H1 (cell line): ENCODE results near the gene THRB. TPM values are rescaled to one million over a fixed set of nuclear protein-coding genes. Genes with fewer than 3 reads are reported as not detected.

Experiments used
- BRCA1 ChIP-seq: IDR thresholded peaks from 2 replicates; pipeline ENCODE4 v1.6.1; 2012; ENCODE audit warnings: low read depth, low read length, improper control_type of control experiment
- CTBP2 ChIP-seq: IDR thresholded peaks from 2 replicates; pipeline ENCODE4 v1.7.0; 2011; ENCODE audit warnings: borderline replicate concordance, mild to moderate bottlenecking, moderate library complexity, mixed read lengths, low read length; ENCODE audit not compliant: insufficient read depth, insufficient read length
- CTCF ChIP-seq, 3 experiments: IDR thresholded peaks; 1 replicate in 2 of 3; 2 replicates in 1 of 3; pipeline versions ENCODE4 v1.5.1 to v1.6.1; 2011; ENCODE audit warnings: low read length in 3 of 3, mild to moderate bottlenecking in 3 of 3, inconsistent platforms in 2 of 3, low read depth in 1 of 3, moderate library complexity in 1 of 3; ENCODE audit not compliant: insufficient read depth in 1 of 3; ENCODE audit errors: control extremely low read depth in 1 of 3
- HDAC2 ChIP-seq, 2 experiments: fragments of 300-600 bp in 1 of 2; sonication (generic) in 1 of 2; IDR thresholded peaks; 2 replicates each; pipeline ENCODE4 v1.6.1; 2011 to 2012; ENCODE audit warnings: low read depth in 2 of 2, low read length in 2 of 2, mild to moderate bottlenecking in 2 of 2, moderate library complexity in 2 of 2, borderline replicate concordance in 1 of 2, inconsistent platforms in 1 of 2
- SP2 ChIP-seq: IDR thresholded peaks from 2 replicates; pipeline ENCODE4 v1.6.1; 2012; ENCODE audit warnings: mild to moderate bottlenecking, low read length, inconsistent platforms
- ZNF274 ChIP-seq: IDR thresholded peaks from 2 replicates; pipeline ENCODE4 v1.7.0; 2012; ENCODE audit warnings: low read length, borderline replicate concordance; ENCODE audit errors: extremely low read depth
- polyA plus RNA-seq, 7 experiments: library from polyadenylated mRNA; depleted of rRNA in 3 of 7; stranded (reverse) in 5 of 7; unstranded in 2 of 7; fragments of >200 nt in 5 of 7; fragments of 200-250 nt in 2 of 7; gene quantifications; 1 replicate in 5 of 7; 2 replicates in 1 of 7; 4 replicates in 1 of 7; pipeline versions ENCODE4 v1.2.1 to v1.2.3, GENCODE V29; 2011 to 2013; ENCODE audit warnings: missing spikeins in 2 of 7, mixed read lengths in 2 of 7
- total RNA-seq: library from RNA; stranded (reverse); fragmentation: NEBNext Ultra II Directional; extraction: Animal tissue kit (Norgen Biotek cat#: 25700); gene quantifications from 2 replicates; pipeline ENCODE4 v1.2.1, GENCODE V29; 2021
- TF ChIP-seq, protein P1 (sequence below): fragments of 300-600 bp; sonication (generic); IDR thresholded peaks from 2 replicates; pipeline ENCODE4 v1.7.1; 2012; ENCODE audit warnings: low read length, moderate library complexity, mild to moderate bottlenecking, inconsistent platforms; ENCODE audit not compliant: insufficient replicate concordance

Gene THRB
- total and polyA plus RNA-seq, 2 of the 8 experiments (the other 6 are each of a cell fraction or from before 2014, with no cell fraction given) = 0.98 to 3.9 TPM

- TF ChIP-seq, protein P1, sequence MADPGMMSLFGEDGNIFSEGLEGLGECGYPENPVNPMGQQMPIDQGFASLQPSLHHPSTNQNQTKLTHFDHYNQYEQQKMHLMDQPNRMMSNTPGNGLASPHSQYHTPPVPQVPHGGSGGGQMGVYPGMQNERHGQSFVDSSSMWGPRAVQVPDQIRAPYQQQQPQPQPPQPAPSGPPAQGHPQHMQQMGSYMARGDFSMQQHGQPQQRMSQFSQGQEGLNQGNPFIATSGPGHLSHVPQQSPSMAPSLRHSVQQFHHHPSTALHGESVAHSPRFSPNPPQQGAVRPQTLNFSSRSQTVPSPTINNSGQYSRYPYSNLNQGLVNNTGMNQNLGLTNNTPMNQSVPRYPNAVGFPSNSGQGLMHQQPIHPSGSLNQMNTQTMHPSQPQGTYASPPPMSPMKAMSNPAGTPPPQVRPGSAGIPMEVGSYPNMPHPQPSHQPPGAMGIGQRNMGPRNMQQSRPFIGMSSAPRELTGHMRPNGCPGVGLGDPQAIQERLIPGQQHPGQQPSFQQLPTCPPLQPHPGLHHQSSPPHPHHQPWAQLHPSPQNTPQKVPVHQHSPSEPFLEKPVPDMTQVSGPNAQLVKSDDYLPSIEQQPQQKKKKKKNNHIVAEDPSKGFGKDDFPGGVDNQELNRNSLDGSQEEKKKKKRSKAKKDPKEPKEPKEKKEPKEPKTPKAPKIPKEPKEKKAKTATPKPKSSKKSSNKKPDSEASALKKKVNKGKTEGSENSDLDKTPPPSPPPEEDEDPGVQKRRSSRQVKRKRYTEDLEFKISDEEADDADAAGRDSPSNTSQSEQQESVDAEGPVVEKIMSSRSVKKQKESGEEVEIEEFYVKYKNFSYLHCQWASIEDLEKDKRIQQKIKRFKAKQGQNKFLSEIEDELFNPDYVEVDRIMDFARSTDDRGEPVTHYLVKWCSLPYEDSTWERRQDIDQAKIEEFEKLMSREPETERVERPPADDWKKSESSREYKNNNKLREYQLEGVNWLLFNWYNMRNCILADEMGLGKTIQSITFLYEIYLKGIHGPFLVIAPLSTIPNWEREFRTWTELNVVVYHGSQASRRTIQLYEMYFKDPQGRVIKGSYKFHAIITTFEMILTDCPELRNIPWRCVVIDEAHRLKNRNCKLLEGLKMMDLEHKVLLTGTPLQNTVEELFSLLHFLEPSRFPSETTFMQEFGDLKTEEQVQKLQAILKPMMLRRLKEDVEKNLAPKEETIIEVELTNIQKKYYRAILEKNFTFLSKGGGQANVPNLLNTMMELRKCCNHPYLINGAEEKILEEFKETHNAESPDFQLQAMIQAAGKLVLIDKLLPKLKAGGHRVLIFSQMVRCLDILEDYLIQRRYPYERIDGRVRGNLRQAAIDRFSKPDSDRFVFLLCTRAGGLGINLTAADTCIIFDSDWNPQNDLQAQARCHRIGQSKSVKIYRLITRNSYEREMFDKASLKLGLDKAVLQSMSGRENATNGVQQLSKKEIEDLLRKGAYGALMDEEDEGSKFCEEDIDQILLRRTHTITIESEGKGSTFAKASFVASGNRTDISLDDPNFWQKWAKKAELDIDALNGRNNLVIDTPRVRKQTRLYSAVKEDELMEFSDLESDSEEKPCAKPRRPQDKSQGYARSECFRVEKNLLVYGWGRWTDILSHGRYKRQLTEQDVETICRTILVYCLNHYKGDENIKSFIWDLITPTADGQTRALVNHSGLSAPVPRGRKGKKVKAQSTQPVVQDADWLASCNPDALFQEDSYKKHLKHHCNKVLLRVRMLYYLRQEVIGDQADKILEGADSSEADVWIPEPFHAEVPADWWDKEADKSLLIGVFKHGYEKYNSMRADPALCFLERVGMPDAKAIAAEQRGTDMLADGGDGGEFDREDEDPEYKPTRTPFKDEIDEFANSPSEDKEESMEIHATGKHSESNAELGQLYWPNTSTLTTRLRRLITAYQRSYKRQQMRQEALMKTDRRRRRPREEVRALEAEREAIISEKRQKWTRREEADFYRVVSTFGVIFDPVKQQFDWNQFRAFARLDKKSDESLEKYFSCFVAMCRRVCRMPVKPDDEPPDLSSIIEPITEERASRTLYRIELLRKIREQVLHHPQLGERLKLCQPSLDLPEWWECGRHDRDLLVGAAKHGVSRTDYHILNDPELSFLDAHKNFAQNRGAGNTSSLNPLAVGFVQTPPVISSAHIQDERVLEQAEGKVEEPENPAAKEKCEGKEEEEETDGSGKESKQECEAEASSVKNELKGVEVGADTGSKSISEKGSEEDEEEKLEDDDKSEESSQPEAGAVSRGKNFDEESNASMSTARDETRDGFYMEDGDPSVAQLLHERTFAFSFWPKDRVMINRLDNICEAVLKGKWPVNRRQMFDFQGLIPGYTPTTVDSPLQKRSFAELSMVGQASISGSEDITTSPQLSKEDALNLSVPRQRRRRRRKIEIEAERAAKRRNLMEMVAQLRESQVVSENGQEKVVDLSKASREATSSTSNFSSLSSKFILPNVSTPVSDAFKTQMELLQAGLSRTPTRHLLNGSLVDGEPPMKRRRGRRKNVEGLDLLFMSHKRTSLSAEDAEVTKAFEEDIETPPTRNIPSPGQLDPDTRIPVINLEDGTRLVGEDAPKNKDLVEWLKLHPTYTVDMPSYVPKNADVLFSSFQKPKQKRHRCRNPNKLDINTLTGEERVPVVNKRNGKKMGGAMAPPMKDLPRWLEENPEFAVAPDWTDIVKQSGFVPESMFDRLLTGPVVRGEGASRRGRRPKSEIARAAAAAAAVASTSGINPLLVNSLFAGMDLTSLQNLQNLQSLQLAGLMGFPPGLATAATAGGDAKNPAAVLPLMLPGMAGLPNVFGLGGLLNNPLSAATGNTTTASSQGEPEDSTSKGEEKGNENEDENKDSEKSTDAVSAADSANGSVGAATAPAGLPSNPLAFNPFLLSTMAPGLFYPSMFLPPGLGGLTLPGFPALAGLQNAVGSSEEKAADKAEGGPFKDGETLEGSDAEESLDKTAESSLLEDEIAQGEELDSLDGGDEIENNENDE = no peak
- TF ChIP-seq HDAC2 (IDR thresholded peaks at IDR 0.05; ENCODE audit: borderline replicate concordance in 1 of 2, low read depth in 2 of 2, low read length in 2 of 2) (no peak), CTCF (IDR thresholded peaks at IDR 0.05; ENCODE audit: control extremely low read depth in 1 of 3, insufficient read depth in 1 of 3, low read depth in 1 of 3, low read length in 3 of 3) (no peak), ZNF274 (no peak), BRCA1 (no peak), CTBP2 (no peak), SP2 (no peak)
These were observed 149.7 kb downstream of the THRB start (continued) for GRCh38 chr3:24344784-24345439.
